ENCODE measurements around the gene IPCEF1.
"Not testable (repeated sequence)": the region's sequence is repeated elsewhere in the genome, so short reads cannot be mapped to it uniquely, and the experiment has no call there.

Gene IPCEF1

DNA sequence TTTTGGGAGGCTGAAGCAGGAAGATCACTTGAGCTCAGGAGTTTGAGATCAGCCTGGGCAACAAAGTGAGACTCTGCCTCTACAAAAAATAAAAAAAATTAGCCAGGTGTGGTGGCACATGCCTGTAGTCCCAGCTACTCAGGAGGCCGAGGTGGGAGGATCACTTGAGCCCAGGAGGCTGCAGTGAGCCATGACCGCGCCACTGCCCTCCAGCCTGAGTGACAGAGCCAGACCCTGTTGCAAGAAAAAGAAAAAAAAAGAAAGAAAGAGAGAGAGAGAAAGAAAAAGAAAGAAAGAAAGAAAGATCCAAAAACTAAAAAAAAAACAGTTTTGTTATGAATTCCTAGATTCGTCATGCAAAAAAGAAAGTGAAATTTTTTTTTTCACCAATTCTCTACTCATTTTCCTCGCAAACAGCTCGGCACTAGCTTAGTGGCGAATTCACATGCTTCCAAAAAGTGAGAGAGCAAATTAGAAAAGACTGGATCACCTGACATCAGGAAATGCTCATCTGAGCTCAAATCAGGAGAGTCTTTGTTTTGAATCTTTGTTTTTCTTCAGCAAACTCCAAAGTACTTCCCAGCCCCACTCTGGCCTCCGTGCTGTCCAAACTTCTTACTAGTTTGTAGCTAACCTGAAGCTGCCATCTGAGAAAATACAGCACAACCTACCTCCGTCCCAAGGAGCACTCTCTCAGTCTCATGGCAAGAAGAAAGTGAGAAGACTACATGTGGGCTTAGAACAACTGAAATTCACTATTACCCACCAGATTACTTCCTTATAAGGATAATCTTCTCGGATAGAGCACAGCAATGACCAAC lies 27.0 kb downstream of the IPCEF1 start:
- no peak for DNase-seq

DNA sequence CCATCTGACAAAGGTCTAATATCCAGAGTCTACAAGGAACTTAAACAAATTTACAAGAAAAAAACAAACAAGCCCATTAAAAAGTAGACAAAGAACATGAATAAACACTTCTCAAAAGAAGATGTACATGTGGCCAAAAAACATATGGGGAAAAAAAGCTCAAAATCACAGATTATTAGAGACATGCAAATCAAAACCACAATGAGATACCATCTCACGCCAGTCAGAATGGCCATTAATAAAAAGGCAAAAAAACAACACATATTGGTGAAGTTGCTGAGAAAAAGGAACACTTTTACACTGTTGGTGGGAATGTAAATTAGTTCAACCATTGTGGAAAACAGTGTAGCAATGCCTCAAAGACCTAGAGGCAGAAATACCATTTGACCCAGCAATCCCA lies 29.3 kb downstream of the IPCEF1 start:
- DNase-seq, result not testable (repeated sequence)

DNA sequence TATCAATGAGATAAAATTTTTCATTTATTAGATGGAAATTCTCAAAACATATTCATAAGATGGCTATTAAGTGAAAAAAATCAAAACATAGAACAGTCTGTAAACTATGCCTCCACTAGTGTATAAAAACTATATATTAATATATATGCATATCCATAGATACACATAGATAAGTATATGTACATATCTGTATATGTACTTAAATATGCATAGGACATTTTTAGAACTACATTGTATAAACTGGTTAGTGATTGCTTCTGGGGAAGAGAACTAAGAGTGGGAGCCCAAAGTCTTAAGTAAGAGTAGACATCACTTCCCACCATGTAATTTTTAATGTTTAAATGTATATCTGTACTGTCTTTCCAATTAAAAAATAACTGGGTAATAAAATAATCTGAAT lies 31.5 kb downstream of the IPCEF1 start:
- no peak for DNase-seq

DNA sequence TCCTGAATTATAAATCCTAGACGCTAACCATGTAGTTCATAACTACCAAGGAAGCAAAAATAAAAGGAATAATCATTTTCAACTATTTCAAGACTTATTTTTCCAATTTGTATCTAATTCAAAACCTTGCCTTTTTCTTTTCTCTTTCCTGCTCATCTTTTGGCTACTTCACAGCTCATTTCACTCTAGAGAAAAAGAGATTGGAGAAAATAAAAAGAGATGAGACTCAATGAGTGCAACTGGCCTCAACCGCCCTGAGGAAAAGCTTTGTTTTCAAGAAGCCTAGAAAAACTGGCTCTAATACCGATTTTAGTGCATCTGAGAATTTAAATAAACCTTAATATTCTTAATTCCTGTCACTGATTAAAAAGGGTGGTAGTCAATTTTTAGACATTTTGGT lies 36.4 kb downstream of the IPCEF1 start:
- DNase-seq, result no peak

DNA sequence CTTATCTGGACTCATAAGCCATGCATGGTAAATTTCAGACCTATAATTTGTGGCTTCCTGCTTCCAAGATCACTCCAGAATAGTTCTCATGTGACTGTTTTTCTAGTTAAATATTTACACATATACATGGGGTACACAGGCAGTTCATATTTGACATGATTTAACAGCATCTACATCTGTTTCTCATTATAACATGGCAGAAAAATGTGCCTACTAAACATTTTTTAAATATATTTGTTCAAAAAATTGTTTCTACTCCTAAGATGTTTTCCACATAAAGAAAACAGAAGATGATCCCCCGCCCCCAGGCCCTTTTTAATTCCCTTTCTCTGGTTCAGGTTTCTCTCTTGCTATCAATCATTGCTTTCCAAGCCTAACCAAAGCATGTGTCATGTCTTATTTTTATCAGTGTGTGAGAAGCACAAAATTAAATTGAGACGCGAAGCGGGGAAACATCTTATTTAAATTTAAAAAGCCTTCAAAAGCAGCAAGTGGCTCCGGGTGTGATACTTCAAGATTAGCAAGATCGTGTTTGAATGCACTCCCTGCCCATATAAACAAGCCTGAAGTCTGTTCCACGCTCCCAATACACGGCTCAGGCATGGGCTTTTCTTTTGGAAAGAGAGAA lies 37.3 kb downstream of the IPCEF1 start:
- no peak for DNase-seq

DNA sequence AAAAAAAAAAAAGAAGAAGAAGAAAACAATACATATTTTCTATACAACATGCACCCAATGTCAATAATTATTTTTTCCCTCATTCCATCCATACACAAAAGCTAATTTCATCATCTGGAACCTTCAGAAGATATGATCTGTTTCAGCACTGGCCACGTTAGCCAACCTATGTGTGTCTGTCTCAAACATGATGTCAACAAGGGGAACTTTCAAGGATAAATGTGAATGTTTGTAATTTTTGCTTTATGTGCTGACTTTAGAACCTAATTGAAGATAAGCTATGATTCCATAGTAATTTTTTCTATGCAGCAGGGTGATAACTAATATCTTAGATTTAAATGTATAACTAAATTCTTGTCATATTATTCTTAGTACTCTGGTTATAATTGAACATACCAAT lies 37.9 kb downstream of the IPCEF1 start:
- DNase-seq, result no peak

DNA sequence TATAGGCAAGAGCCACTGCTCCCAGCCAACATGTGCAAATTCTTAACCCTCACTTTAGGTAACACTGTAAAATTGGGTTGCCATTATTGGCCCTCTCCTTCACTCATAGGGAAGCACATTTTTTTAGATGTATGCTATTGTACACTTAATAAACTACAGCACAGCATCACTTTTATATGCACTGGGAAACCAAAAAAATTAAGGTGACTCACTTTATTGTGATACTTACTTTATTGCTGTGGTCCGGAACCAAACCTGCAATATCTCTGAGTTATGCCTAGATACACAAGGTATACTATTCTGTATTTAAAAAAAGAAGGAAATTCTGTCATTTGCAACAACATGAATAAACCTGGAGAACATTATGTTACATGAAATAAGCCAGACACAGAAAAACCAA lies 40.5 kb downstream of the IPCEF1 start:
- no peak for DNase-seq

DNA sequence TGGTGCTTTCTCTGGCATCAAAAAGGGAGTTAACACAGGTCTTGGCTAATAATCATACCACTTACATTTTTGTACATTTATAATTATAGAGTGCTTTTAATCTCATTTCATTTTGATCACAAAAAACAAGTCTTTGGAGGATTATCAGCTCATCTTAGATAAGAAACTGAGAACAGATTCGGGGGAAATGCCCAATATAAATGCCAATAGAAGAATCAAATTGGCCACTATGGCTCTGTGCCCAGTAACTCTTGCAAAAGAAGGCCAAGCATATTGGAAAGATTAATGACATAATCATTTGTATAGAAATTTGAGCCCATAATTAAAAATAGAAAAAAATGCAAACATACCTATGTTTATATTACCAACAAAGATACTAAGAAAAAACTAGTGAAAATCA lies 42.5 kb downstream of the IPCEF1 start:
- no peak for DNase-seq

DNA sequence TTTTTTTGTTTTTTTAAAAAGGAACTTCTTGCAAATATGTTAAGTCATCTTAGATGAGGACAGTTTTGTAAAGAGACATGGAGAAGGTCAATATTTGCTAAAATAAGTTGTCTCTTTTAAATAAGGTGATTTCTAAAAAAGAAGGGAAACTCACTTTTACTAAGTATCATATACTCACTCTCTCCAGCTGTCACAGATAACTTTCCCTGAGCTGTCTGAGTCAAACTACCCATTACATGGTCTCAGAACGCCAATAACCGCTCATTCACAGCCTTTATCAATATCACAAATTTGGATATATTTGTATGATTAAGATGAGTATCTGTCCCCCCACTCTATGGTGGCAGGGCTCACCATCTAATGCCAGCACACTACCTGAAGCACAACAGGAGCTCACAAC lies 47.6 kb downstream of the IPCEF1 start:
- DNase-seq, result no peak

DNA sequence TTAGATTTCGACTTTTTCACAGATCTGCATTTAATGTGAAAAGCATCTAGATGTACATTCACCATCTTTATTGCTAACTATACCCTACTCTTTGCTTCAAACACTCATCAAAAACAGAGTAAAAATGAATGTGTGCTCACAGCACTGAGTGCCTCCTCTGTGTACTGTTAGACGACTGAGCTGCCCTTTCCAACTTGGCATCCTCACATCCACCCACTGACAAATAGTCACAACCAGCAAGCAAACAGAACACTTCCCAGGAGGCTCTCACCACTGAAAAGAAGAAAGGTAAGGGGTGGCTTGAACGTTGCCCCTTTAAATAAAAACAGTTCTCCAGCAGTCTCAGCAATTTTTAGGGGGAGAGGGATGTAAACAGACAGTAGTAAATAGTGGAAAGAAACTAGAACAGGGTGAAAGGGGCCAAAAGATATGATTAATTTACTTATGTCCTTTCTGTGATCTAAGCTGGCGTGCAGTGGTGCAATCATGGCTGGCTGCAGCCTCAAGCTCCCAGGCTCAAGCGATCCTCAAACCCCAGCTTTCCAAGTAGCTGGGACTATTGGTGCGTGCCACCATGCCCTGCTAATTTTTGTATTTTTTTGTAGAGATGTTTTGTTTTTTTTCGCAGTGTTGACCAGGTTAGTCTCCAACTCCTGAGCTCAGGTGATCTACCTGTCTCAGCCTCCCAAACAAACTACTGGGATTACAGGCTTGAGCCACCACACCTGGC lies 48.7 kb downstream of the IPCEF1 start:
- no peak for DNase-seq

DNA sequence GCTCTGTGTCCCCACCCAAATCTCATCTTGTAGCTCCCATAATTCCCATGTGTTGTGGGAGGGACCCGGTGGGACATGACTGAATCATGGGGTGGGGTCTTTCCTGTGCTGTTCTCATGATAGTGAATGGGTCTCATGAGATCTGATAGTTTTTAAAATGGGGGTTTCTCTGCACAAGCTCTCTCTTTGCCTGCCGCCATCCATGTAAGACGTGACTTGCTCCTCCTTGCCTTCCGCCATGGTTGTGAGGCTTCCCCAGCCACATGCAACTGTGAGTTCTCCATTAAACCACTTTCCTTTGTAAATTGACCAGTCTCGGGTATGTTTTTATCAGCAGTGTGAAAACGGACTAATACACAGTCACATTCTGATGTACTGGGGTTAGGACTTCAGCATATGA lies 49.5 kb downstream of the IPCEF1 start:
- not testable (repeated sequence) for DNase-seq

DNA sequence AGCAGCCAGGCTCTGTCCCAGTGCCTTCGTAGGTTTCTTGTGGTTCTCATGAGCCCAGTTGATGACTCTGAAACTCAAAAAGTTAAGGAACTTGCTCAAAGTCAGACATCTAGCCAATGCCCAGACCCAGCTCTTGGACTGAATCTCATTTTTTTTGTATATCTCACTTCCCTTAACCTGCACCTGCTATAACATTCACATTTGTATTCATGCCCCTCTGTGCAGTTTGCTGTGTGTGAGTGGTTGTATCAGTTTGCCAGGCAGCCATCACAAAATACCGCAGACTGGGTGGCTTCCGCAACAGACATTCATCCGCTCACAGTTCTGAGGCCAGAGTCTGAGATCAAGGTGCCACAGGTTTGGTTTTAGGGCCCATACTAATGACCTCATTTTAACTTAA lies 49.9 kb downstream of the IPCEF1 start:
- no peak for DNase-seq

DNA sequence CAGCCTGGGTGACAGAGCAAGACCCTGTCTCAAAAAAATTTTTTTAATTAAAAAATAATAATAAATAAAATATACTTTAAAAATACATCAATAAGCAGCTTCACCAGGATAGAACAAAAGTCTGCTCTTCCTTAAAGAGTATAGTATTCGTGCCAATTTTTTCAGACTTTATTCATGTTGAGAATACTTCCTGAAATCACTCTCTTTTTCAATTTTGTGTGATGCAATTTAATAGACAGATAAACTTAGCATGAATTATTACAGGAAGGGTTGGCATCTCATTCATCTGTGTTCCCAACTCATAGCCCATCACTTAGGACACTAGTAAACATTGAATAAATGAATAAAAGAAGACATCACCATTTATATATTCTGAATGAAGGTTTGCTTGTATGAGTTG lies 52.4 kb downstream of the IPCEF1 start:
- DNase-seq, result no peak

DNA sequence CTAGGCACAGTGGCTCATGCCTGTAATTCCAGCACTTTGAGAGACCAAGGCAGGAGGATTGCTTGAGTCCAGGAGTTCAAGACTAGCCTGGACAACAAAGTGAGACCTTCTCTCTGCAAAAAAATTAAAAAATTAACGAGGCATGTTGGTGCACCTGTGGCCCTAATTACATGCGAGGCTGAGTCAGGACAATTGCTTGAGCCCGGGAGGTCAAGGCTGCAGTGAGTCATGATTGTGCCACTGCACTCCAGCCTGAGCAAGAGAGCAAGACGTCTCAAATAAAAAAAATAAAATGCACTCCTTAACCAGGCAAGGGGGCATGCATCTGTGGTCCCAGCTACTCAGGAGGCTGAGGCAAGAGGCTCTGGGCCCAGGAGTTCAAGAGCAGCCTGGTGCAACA lies 53.0 kb downstream of the IPCEF1 start:
- not testable (repeated sequence) for DNase-seq

DNA sequence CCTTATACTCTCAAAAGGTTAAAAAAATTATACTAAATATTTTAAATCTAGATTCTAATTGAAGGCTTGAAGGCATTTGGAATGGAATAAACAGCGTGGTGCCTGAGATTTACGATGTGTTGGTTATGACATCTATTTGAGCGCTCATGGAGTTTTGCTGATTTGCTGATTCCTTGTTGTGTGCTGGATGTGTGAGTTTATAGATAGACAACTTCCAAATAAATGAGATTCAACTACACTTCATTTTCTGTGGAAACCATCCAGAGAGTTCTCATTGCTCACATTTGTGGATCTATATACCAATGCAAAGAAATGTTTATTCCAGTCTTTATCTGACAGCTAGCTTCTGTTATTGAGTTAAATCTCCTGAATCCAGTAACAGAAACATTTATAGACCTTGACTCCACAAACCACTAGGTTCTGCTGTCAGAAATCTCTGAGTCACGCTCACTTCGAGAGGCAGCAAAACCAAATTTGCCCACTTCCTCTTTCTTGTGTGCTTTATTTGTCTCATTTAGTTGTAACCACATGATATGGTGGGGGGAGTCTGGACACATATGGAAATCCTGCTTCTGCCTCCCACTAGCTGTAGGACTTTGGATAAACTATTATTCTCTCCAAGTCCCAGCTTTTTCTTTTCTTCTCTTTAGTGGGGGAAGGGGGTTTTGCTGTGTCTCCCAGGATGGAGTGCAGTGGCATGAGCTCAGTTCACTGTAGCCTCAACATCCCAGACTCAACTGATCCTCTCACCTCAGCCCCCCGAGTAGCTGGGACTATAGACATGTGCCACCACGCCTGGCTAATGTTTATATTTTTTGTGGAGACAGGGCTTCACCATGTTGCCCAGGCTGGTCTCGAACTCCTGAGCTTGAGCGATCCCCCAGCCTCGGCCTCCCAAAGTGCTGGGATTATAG lies 54.5 kb downstream of the IPCEF1 start:
- peak; percentile 58 for DNase-seq

DNA sequence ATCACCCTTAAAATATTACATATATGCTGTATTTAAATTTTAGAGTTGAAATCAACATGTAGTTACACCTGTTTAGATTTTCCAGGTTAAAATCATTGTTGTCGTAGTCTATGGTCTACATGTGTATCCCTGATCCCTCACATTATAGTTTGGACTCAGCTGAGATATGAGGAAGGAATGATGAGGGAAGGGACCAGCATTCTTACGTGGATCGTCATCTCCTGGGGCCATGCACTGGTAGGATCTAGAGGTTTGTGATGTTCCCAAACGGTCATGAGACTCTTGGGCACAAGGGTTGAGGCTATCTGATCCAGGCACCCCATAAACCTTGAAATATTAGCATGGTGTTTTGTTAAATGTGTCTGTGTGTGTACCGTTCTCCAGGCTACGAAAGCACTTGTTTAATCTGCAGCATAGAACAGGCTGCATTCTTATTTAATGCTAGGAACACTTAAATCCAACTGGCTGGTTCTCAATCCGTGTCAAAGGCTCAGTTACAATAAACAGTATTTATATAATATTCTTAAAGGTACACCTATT lies 55.4 kb downstream of the IPCEF1 start:
- DNase-seq, result no peak

DNA sequence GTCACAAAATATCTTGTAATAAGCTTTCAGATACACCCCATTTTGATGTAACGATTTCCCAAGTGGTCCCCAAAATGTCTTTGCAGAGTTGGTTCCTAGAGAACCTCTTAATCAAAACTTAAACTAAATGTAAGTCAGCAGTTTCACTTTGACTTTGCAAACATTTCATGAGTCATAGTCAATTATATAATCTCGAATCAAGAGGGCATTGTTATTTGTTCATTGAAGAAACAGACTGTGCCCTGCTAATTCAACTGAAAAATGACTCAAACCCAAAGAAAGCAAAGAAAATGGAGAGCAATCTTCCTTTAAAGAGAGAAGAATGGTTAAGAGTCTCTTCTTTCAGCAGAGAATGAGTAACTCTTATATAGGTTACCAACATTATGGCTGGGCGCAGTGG lies 58.3 kb downstream of the IPCEF1 start:
- DNase-seq, result no peak

DNA sequence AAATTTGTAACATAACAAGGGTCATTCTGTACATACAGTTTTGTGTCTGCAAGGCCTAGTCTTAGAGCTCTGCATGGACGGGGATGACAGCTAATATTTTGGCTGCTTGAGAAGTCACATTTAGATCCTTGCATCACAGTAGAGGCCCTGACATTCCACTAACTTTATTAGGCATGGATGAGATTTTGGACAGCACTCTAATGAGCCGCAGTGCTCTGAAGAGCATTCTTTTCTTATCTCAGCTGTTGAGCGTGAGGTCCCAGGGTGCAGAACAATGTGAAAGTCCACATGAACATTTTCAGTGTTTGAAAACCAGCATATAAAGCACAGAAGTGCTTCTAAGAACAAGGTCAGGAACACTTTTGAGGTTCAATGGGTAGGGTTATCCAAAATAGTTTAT lies 58.9 kb downstream of the IPCEF1 start:
- no peak for DNase-seq

DNA sequence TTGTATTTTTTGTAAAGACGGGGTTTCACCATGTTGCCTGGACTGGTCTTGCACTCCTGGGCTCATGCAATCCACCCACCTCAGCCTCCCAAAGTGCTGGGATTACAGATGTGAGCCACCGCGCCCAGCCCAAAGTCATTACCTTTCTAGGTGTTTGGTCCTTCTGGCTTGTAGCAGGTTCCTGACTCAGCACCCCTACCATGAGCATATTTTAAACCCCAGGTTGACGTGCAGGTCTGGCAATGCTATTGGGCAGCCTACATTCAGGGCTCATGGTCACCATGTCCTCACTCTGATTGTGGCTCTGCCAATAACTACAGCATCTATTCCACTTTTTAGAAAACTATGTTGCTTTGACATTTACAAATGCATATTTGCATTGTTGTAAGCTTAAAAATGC lies 59.4 kb downstream of the IPCEF1 start:
- DNase-seq, result no peak

DNA sequence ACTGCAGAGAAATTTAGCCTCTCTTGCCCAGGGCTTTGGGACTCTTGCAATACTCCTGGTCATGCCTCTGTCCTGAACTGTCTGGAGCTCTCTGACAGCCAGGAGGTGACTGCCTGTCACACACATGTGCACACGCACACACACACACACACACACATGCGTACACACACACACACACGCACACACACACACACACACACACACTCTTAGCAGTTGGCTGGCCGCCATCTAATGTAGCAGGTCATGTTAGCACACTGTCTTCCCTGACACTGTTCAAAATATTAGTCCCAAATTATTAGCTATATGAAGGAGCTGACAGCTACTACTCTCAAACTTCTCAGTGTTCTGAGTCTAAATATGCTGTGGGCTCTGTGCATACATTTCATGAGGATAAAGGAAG lies 60.9 kb downstream of the IPCEF1 start:
- DNase-seq, result no peak

DNA sequence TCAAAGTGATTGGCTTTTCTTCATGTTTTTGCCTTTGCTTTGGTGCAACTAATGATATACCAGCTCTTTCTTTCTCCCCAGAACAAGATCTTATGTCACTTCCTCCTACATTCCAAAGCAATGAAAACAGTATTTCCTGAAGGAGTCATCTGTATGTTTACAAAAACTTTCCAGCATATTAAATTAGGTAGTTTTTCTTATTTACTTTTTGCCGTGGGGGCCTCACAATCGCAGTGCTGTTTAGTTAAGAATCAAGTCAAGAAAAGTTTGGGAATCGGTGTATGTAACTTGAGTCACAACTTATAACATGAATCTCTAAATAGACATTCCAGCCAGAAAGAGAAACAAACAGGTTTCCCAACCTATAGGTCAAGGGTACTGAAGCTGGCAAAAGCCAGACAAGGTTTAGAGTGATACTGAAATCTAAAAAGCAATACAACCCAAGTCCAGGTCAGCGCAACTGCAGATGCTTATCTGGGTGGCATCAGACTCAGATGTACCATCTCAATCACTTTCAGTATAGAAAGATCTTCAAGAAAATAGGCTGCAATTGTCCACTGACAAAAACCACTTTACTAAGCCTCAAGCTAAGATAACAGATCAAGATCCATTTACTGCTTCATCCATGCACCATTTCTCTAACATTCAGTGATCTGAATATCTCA lies 63.6 kb downstream of the IPCEF1 start:
- DNase-seq, result peak; percentile 64

DNA sequence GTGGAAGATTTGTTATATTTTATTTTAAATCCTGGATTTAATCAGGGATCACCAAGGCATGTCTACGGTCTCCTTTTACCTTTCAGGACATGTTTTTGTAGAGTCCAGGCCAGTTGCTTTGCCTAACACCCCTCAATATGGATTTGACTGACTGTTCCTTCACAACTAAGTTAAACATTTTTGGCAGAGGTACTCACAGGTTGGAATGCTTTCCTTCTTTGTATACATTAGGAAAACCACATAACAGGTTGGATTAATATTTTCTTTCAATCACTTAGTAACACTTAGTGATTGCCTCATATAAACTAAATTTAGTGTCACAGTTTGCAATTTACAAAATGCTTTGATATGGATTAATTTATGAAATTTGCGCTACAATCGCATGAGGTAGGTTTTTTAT lies 64.5 kb downstream of the IPCEF1 start:
- peak; percentile 34 for DNase-seq

All from NCI-H226 (cell line).